ENCODE measurements around the gene ACBD4. TPM values are rescaled to one million over a fixed set of nuclear protein-coding genes. Genes with fewer than 3 reads are reported as not detected.
A peak's percentile ranks its signal among the peaks of the same experiment; 100 is the strongest.

ACBD4 gene
- total RNA-seq, 6 donors from 2014 or later, result 9.7 to 68.1 (median 23.4) TPM

- 96 to 97% methylated on average over 8 to 10 of the region's 10 CpGs for WGBS, 2 donors
These were observed 19.0 kb upstream of the ACBD4 start for GRCh38 chr17:45116434-45117016.

DNA sequence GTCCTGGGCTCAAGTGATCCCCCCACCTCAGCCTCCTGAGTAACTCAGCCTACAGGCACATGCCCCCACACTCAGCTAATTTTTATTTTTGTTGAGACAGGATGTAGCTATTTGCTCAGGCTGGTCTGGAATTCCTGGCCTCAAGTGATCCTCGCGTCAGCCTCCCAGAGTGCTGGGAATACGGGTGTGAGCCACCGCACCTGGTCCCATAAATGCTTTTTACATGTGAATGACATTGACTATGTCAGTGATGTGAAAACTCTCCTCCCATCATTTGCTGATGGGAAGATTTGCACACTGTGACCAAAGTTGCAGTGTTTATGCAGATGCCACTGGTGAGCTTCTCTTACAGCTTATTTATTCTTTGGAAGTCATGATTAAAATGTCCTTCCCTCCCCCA lies 18.2 kb upstream of the ACBD4 start:
- Histone ChIP-seq H3K27me3 (no peaks in the 10 kb centered on the region), H3K36me3 (peaks cover 0 to 65% (median 7%) of the 10 kb centered on the region in 4 donors), H3K4me3 (no peak overlapping the region), H3K27ac (no peak overlapping the region), H3K9me3 (no peaks in the 10 kb centered on the region), H3K4me1 (peaks cover 0 to 7% (median under 1%) of the 10 kb centered on the region in 4 donors)
- 97 to 98% methylated on average over 4 of the region's 4 CpGs for WGBS, 2 donors
- TF ChIP-seq, protein P1, sequence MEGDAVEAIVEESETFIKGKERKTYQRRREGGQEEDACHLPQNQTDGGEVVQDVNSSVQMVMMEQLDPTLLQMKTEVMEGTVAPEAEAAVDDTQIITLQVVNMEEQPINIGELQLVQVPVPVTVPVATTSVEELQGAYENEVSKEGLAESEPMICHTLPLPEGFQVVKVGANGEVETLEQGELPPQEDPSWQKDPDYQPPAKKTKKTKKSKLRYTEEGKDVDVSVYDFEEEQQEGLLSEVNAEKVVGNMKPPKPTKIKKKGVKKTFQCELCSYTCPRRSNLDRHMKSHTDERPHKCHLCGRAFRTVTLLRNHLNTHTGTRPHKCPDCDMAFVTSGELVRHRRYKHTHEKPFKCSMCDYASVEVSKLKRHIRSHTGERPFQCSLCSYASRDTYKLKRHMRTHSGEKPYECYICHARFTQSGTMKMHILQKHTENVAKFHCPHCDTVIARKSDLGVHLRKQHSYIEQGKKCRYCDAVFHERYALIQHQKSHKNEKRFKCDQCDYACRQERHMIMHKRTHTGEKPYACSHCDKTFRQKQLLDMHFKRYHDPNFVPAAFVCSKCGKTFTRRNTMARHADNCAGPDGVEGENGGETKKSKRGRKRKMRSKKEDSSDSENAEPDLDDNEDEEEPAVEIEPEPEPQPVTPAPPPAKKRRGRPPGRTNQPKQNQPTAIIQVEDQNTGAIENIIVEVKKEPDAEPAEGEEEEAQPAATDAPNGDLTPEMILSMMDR (IDR thresholded peaks at IDR 0.05), result no peak
- TF ChIP-seq EP300 (IDR thresholded peaks at IDR 0.05), result no peak
- no peak for TF ChIP-seq POLR2AphosphoS5 (IDR thresholded peaks at IDR 0.05)
- TF ChIP-seq POLR2A (IDR thresholded peaks at IDR 0.05), result no peak
- DNase-seq (no peak), ATAC-seq (ENCODE audit: low FRiP score in 2 of 2) (no peak)

More at GRCh38 chr17:45116434-45117016, 19.0 kb upstream of the ACBD4 start:
- H3K4me1 ChIP-seq, result no peaks in the 10 kb centered on the region
- H3K4me3 ChIP-seq, result no peak overlapping the region
- no peak for TF ChIP-seq POLR2AphosphoS5 (IDR thresholded peaks at IDR 0.05)
- TF ChIP-seq EP300 (IDR thresholded peaks at IDR 0.05), result no peak
- no peaks in the 10 kb centered on the region for H3K9me3 ChIP-seq
- H3K27me3 ChIP-seq, result no peaks in the 10 kb centered on the region
- ATAC-seq (ENCODE audit: low FRiP score in 2 of 2) (no peak), DNase-seq (no peak)
- no peak overlapping the region for H3K27ac ChIP-seq
- H3K36me3 ChIP-seq, result peaks cover 0 to 68% (median 7%) of the 10 kb centered on the region in 4 donors

- WGBS, 2 donors, result 94 to 96% methylated on average over 10 to 11 of the region's 20 CpGs
- no peaks in the 10 kb centered on the region for H3K27me3 ChIP-seq
- H3K36me3 ChIP-seq, result peaks cover 0 to 58% (median 7%) of the 10 kb centered on the region in 4 donors
- peaks cover 3 to 14% (median 6%) of the 10 kb centered on the region in 4 donors for H3K4me1 ChIP-seq
- H3K9me3 ChIP-seq, result no peaks in the 10 kb centered on the region
- peak in 1 of 2 donors; percentile 73 for DNase-seq
- no peak overlapping the region for H3K27ac ChIP-seq
- no peak overlapping the region for H3K4me3 ChIP-seq
- ATAC-seq (ENCODE audit: low FRiP score in 2 of 2), result no peak
- TF ChIP-seq EP300 (IDR thresholded peaks at IDR 0.05), result no peak
- TF ChIP-seq POLR2A (IDR thresholded peaks at IDR 0.05), result no peak
- TF ChIP-seq POLR2AphosphoS5 (IDR thresholded peaks at IDR 0.05), result no peak
- TF ChIP-seq, protein P1 (IDR thresholded peaks at IDR 0.05), result no peak
These were observed 17.4 kb upstream of the ACBD4 start for GRCh38 chr17:45117848-45118646.

DNA sequence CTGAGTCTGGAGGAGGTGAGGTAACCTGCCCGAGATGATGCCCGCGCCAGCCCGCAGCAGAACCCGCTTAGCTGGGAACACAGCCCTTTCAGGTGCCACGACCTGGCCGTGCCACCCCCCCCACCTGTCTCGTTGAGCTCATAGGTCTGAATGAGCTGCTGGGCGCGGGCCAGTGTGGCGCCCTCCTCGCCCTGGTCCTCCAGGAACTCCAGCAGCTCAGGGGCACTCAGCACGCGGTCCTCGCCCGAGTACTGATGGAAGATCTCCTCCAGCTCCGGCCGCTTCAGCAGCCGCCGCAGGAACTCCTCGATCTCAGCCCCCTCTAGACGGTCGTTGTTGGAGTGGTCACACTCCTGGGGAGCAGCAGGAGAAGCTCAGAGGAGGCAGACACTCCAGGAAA lies 16.8 kb upstream of the ACBD4 start:
- H3K4me3 ChIP-seq, result no peak overlapping the region
- peak in 1 of 2 donors; percentile 82 for DNase-seq
- H3K27ac ChIP-seq, result no peak overlapping the region
- peaks cover 0 to 52% (median 7%) of the 10 kb centered on the region in 4 donors for H3K36me3 ChIP-seq
- no peak for ATAC-seq (ENCODE audit: low FRiP score in 2 of 2)
- no peaks in the 10 kb centered on the region for H3K9me3 ChIP-seq
- no peaks in the 10 kb centered on the region for H3K27me3 ChIP-seq
- H3K4me1 ChIP-seq, result peaks cover 8 to 18% (median 12%) of the 10 kb centered on the region in 4 donors
- TF ChIP-seq POLR2A (IDR thresholded peaks at IDR 0.05), result no peak
- TF ChIP-seq POLR2AphosphoS5 (IDR thresholded peaks at IDR 0.05), result no peak
- TF ChIP-seq, protein P1 (IDR thresholded peaks at IDR 0.05), result no peak
- no peak for TF ChIP-seq EP300 (IDR thresholded peaks at IDR 0.05)
- WGBS, 2 donors, result 87 to 88% methylated on average over 13 to 19 of the region's 23 CpGs

DNA sequence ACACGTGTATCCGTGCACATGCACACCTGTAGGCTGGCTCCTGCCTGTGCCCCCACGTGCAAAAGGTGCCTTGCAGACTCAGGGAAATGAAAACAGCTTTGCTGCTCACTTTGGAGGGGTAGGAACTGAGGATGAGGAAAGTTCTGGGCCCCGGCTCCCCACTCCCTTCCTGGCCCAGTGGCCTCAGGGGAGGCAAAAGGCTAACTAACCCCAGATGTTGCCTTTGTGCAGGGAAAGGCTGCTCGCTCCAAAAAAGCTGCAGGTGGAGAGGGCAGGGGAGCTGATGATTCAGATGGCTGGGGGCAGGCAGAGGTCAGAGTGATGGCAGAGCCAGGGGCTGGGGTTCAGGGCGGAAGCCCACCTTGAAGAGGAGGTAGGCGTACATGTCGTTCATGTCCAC lies 15.5 kb upstream of the ACBD4 start:
- no peak overlapping the region for H3K4me3 ChIP-seq
- 84 to 92% methylated on average over 8 of the region's 8 CpGs for WGBS, 2 donors

More for the DNA sequence above, 15.5 kb upstream of the ACBD4 start:
- Histone ChIP-seq H3K36me3 (peaks cover 0 to 42% (median 7%) of the 10 kb centered on the region in 4 donors), H3K4me1 (peaks cover 18 to 30% (median 23%) of the 10 kb centered on the region in 4 donors), H3K27ac (no peak overlapping the region), H3K9me3 (no peaks in the 10 kb centered on the region), H3K27me3 (no peaks in the 10 kb centered on the region)
- ATAC-seq (ENCODE audit: low FRiP score in 2 of 2), result no peak
- TF ChIP-seq POLR2AphosphoS5 (IDR thresholded peaks at IDR 0.05) (no peak), EP300 (IDR thresholded peaks at IDR 0.05) (no peak), POLR2A (IDR thresholded peaks at IDR 0.05) (no peak)
- TF ChIP-seq, protein P1 (IDR thresholded peaks at IDR 0.05), result no peak
- no peak for DNase-seq

Data from upper lobe of left lung (tissue), 6 donors.